Stimulated activated CD8-positive, alpha-beta memory T cell treated with anti-CD3 and anti-CD28 coated beads, Interleukin-15, amount 100 ng/mL, for 48 hours (primary cell): Measurements from ENCODE around the gene OR52E8.

ENCODE experiments used
- DNase-seq, 2 donors: peaks; one replicate each; pipeline ENCODE4 v3.0.0-alpha.2; 2020; ENCODE audit warnings: low read depth in 2 of 2

Gene OR52E8

GRCh38 chr11:5808500-5809121 lies 48.9 kb downstream of the OR52E8 start, which contains the start of gene OR52N2:
Gene OR52N2, plus strand, starts transcription at chr11:5808924. Its CDS starts 11,412 bp downstream, at chr11:5820336.
- DNase-seq: peak; percentile 36 to 37

DNA sequence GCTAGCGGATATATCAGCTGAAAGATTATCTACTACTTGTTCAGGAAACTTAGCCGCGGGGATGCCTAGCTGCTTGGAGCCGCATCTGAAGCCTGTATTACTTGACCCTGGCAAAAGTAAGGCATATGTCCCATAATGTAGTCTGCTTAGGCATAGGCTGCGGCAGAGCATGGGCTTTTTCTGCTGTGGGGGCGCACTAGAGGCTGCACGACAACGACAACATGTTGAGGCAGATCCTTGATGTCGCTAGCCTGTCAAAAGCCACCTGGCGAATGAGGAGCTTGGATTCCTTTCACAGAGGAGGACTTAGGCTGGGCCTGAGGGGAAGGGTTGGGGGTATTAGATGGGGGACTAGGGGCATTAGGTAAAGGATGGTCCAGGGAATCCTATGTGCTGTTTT lies 49.9 kb downstream of the OR52E8 start:
- no peak for DNase-seq
